Fibroblast of mammary gland (primary cell): ENCODE results near the gene NRARP.

Experiments used
- DNase-seq: peaks from one replicate; pipeline ENCODE4 v3.0.0-alpha.2; 2010; ENCODE audit warnings: low read depth
- H3K4me3 ChIP-seq: 2 replicates; pipeline ENCODE4 v1.5.1; 2011; ENCODE audit warnings: low read depth, mild to moderate bottlenecking, low read length, moderate library complexity; ENCODE audit not compliant: control insufficient read depth
- CTCF ChIP-seq: conservative IDR thresholded peaks from 2 replicates; pipeline ENCODE4 v1.5.1; 2011; ENCODE audit warnings: low read depth, low read length, inconsistent platforms; ENCODE audit not compliant: control insufficient read depth, insufficient read depth

Gene NRARP

DNA sequence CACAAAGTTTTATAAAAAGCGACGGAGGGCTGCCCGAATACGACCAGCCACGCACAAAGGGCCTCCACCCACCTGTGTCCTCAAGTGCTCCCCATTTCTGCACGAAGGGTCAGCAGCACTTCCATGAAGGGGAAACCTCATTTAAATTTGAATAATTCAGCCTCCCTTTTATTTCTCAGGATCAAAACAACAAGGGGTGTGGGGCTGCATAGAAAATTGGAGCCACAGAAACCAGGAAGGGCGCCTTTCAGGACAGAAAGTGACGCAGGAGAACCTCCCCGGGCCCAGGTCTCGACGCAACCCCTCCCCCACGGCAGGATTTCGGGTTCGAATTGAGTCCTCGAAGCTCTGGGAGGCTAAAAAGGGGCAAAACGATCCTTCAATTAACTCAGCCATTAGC lies 2.1 kb downstream of the NRARP start:
- TF ChIP-seq CTCF = no peak
- no peak overlapping the region for H3K4me3 ChIP-seq
- no peak for DNase-seq

DNA sequence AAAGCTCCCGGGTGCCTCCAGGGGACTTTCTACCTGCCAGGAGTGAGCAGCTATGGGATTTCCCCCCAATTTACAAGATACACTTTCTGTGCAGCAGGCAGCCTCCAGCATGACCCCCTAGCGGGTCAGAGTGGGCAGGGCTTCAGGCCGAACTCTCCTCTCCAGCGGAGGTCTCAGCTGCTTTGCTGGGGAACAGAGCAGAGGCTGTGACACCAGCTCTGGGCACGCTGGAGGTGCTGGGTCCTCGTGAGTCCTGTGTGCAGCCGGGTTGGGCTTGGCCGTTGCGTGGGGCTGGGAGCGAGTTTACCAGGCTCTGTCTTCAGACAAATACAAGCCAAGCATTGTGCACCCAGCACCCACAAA lies 2.9 kb downstream of the NRARP start:
- DNase-seq = no peak
- H3K4me3 ChIP-seq = no peak overlapping the region

GRCh38 chr9:137298401-137299202 lies 3.5 kb downstream of the NRARP start:
- TF ChIP-seq CTCF = no peak
- H3K4me3 ChIP-seq = no peak overlapping the region
- DNase-seq = no peak

More for the DNA sequence above, 2.9 kb downstream of the NRARP start:
- no peak for TF ChIP-seq CTCF

GRCh38 chr9:137297966-137298365 lies 4.1 kb downstream of the NRARP start:
- H3K4me3 ChIP-seq = no peak overlapping the region
- TF ChIP-seq CTCF = no peak
- no peak for DNase-seq

GRCh38 chr9:137296670-137297664 lies 5.1 kb downstream of the NRARP start:
- peak; percentile 48 for DNase-seq
- TF ChIP-seq CTCF = no peak
- H3K4me3 ChIP-seq = no peak overlapping the region

- no peak overlapping the region for H3K4me3 ChIP-seq
- DNase-seq = no peak
- TF ChIP-seq CTCF = no peak
Measured at GRCh38 chr9:137295849-137296669, 6.0 kb downstream of the NRARP start.
